Activated B cell treated with CpG ODN at 0.5 μM for 24 hours (primary cell): Measurements from ENCODE around the gene KCTD16. TPM values are rescaled to one million over a fixed set of nuclear protein-coding genes. Genes with fewer than 3 reads are reported as not detected.

Experiments
- ATAC-seq: fragments of 200-7000 bp; cut with Tn5 transposase; one replicate; pipeline ENCODE4 v1.10.0; 2021; ENCODE audit warnings: low read depth, mild to moderate bottlenecking, moderate library complexity
- CTCF ChIA-PET: fragments of 350-600 bp; sonication (Branson Sonifier 250); formaldehyde crosslinking; loops from one replicate; lab custom pipeline; 2021; ENCODE audit warnings: antibody characterized with exemption; lab: Charles Lee
- POLR2A ChIA-PET: fragments of 350-600 bp; sonication (Branson Sonifier 250); formaldehyde crosslinking; loops from one replicate; lab custom pipeline; 2021; ENCODE audit warnings: antibody characterized with exemption; lab: Charles Lee
- DNase-seq: peaks from one replicate; pipeline ENCODE4 v3.0.0; 2022
- H3K27ac Mint-ChIP-seq: one replicate; pipeline ENCODE4 v1.8.0; 2020; ENCODE audit warnings: mixed read lengths
- H3K27me3 Mint-ChIP-seq: one replicate; pipeline ENCODE4 v1.8.0; 2021; ENCODE audit warnings: mixed read lengths
- H3K36me3 Mint-ChIP-seq: one replicate; pipeline ENCODE4 v1.8.0; 2021; ENCODE audit warnings: low read depth, mixed read lengths
- H3K4me1 Mint-ChIP-seq: one replicate; pipeline ENCODE4 v1.8.0; 2021; ENCODE audit warnings: mixed read lengths
- H3K4me3 Mint-ChIP-seq: one replicate; pipeline ENCODE4 v1.8.0; 2020; ENCODE audit warnings: mild to moderate bottlenecking, mixed read lengths
- H3K9me3 Mint-ChIP-seq: one replicate; pipeline ENCODE4 v1.8.0; 2020; ENCODE audit warnings: mixed read lengths
- CTCF ChIP-seq: fragments of 200-600 bp; IDR thresholded peaks from one replicate; pipeline ENCODE4 v1.8.0; 2022; ENCODE audit warnings: antibody characterized with exemption, mild to moderate bottlenecking
- intact Hi-C: fragments of 100-400 bp; cut with micrococcal nuclease; formaldehyde crosslinking; loops from one replicate; pipeline ENCODE4 v1.15.1; 2024
- total RNA-seq: library from RNA; stranded (reverse); gene quantifications from 2 replicates; pipeline ENCODE4 v1.2.3, GENCODE V29; 2022

The KCTD16 gene
- total RNA-seq, 1 donor from 2014 or later, result not detected

GRCh38 chr5:144273232-144274027 is 102.8 kb downstream of the KCTD16 start:
- ATAC-seq (no peak), DNase-seq (no peak)
- no peaks in the 10 kb centered on the region for H3K36me3 Mint-ChIP-seq
- H3K27me3 Mint-ChIP-seq, result peaks cover 3% of the 10 kb centered on the region
- ChIA-PET CTCF (no interaction called here), POLR2A (no interaction called here)
- H3K27ac Mint-ChIP-seq, result no peak overlapping the region
- intact Hi-C loops, result no loop called here
- H3K4me1 Mint-ChIP-seq, result no peaks in the 10 kb centered on the region
- no peak overlapping the region for H3K4me3 Mint-ChIP-seq
- no peak for TF ChIP-seq CTCF
- peaks cover 8% of the 10 kb centered on the region for H3K9me3 Mint-ChIP-seq

- no peak overlapping the region for H3K27ac Mint-ChIP-seq
- intact Hi-C loops, result no loop called here
- no peaks in the 10 kb centered on the region for H3K4me1 Mint-ChIP-seq
- H3K36me3 Mint-ChIP-seq, result no peaks in the 10 kb centered on the region
- H3K9me3 Mint-ChIP-seq, result peaks cover 2% of the 10 kb centered on the region
- CTCF ChIA-PET, result no interaction called here
- POLR2A ChIA-PET, result no interaction called here
- ATAC-seq (no peak), DNase-seq (no peak)
- H3K4me3 Mint-ChIP-seq, result no peak overlapping the region
- H3K27me3 Mint-ChIP-seq, result no peaks in the 10 kb centered on the region
- no peak for TF ChIP-seq CTCF
Measured at GRCh38 chr5:144275329-144275728, 104.7 kb downstream of the KCTD16 start.

GRCh38 chr5:144276034-144276822 is 105.6 kb downstream of the KCTD16 start:
- H3K9me3 Mint-ChIP-seq, result peaks cover 2% of the 10 kb centered on the region
- POLR2A ChIA-PET, result no interaction called here
- H3K4me1 Mint-ChIP-seq, result no peaks in the 10 kb centered on the region
- no peak overlapping the region for H3K27ac Mint-ChIP-seq
- no peak for TF ChIP-seq CTCF
- no peaks in the 10 kb centered on the region for H3K27me3 Mint-ChIP-seq
- CTCF ChIA-PET, result no interaction called here
- H3K36me3 Mint-ChIP-seq, result no peaks in the 10 kb centered on the region
- H3K4me3 Mint-ChIP-seq, result no peak overlapping the region
- ATAC-seq (no peak), DNase-seq (no peak)
- intact Hi-C loops, result no loop called here

GRCh38 chr5:144281784-144282183 is 111.1 kb downstream of the KCTD16 start:
- no peak for ATAC-seq
- CTCF ChIA-PET, result no interaction called here
- Mint-ChIP-seq H3K9me3 (no peaks in the 10 kb centered on the region), H3K36me3 (no peaks in the 10 kb centered on the region), H3K27me3 (no peaks in the 10 kb centered on the region), H3K4me3 (no peak overlapping the region), H3K4me1 (no peaks in the 10 kb centered on the region), H3K27ac (no peak overlapping the region)
- intact Hi-C loops, result no loop called here
- TF ChIP-seq CTCF, result no peak
- DNase-seq, result no peak
- POLR2A ChIA-PET, result no interaction called here

GRCh38 chr5:144284036-144284435 is 113.4 kb downstream of the KCTD16 start:
- Mint-ChIP-seq H3K4me1 (no peaks in the 10 kb centered on the region), H3K27ac (no peak overlapping the region), H3K36me3 (no peaks in the 10 kb centered on the region), H3K4me3 (no peak overlapping the region), H3K27me3 (no peaks in the 10 kb centered on the region), H3K9me3 (no peaks in the 10 kb centered on the region)
- intact Hi-C loops, result no loop called here
- TF ChIP-seq CTCF, result no peak
- ATAC-seq, result no peak
- DNase-seq, result no peak
- POLR2A ChIA-PET, result no interaction called here
- CTCF ChIA-PET, result no interaction called here
